Measurements from ENCODE around the gene LTC4S.

LTC4S gene

GRCh38 chr5:179773686-179774040, 20.1 kb upstream of the LTC4S start:
- no peak for TF ChIP-seq CTCF (IDR thresholded peaks at IDR 0.05; ENCODE audit: control extremely low read depth, extremely low read depth, low read depth, missing control alignments)

GRCh38 chr5:179774442-179774841, 19.3 kb upstream of the LTC4S start:
- POLR2A ChIA-PET = no interaction called here
- DNase-seq (ENCODE audit: extremely low spot score) = no peak
- CTCF ChIA-PET = interaction anchor here (5.8 kb wide), 1 partner anchor 11 kb away, joined by 34 read pairs; no protein-coding TSS in a partner anchor
- no peak for TF ChIP-seq CTCF (IDR thresholded peaks at IDR 0.05; ENCODE audit: control extremely low read depth, extremely low read depth, low read depth, missing control alignments)

More at GRCh38 chr5:179773686-179774040, 20.1 kb upstream of the LTC4S start:
- DNase-seq (ENCODE audit: extremely low spot score) = no peak
- CTCF ChIA-PET = interaction anchor here (5.8 kb wide), 1 partner anchor 10 kb away, joined by 34 read pairs; no protein-coding TSS in a partner anchor
- POLR2A ChIA-PET = no interaction called here

- CTCF ChIA-PET = interaction anchor here (1.4 to 5.8 kb wide), 2 partner anchors 13 kb away, joined by 3 to 34 read pairs; no protein-coding TSS in a partner anchor
- no peak for DNase-seq (ENCODE audit: extremely low spot score)
- POLR2A ChIA-PET = no interaction called here
- no peak for TF ChIP-seq CTCF (IDR thresholded peaks at IDR 0.05; ENCODE audit: control extremely low read depth, extremely low read depth, low read depth, missing control alignments)
These were observed 17.3 kb upstream of the LTC4S start for GRCh38 chr5:179776411-179776938.

- no peak for TF ChIP-seq CTCF (IDR thresholded peaks at IDR 0.05; ENCODE audit: control extremely low read depth, extremely low read depth, low read depth, missing control alignments)
- CTCF ChIA-PET = interaction anchor here (1.1 to 5.8 kb wide), 6 partner anchors 10 to 92 kb away, joined by 3 to 34 read pairs (median 4); no protein-coding TSS in a partner anchor
- DNase-seq (ENCODE audit: extremely low spot score) = no peak
- POLR2A ChIA-PET = no interaction called here
These were observed 16.3 kb upstream of the LTC4S start for GRCh38 chr5:179777456-179777855.

- no peak for DNase-seq (ENCODE audit: extremely low spot score)
- ChIA-PET CTCF (interaction anchor here (1.1 to 5.8 kb wide), 6 partner anchors 10 to 92 kb away, joined by 3 to 34 read pairs (median 4); no protein-coding TSS in a partner anchor), POLR2A (no interaction called here)
- no peak for TF ChIP-seq CTCF (IDR thresholded peaks at IDR 0.05; ENCODE audit: control extremely low read depth, extremely low read depth, low read depth, missing control alignments)
These were observed 15.9 kb upstream of the LTC4S start for GRCh38 chr5:179777909-179778308.

GRCh38 chr5:179778591-179778990, 15.2 kb upstream of the LTC4S start:
- no peak for TF ChIP-seq CTCF (IDR thresholded peaks at IDR 0.05; ENCODE audit: control extremely low read depth, extremely low read depth, low read depth, missing control alignments)
- ChIA-PET CTCF (interaction anchor here (1.5 kb wide), 1 partner anchor 11 kb away, joined by 4 read pairs; no protein-coding TSS in a partner anchor), POLR2A (no interaction called here)
- DNase-seq (ENCODE audit: extremely low spot score) = no peak

Data from GM10248 (cell line).